ENCODE data around the gene EIF4EBP2.

EIF4EBP2 gene, protein sequence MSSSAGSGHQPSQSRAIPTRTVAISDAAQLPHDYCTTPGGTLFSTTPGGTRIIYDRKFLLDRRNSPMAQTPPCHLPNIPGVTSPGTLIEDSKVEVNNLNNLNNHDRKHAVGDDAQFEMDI

DNA sequence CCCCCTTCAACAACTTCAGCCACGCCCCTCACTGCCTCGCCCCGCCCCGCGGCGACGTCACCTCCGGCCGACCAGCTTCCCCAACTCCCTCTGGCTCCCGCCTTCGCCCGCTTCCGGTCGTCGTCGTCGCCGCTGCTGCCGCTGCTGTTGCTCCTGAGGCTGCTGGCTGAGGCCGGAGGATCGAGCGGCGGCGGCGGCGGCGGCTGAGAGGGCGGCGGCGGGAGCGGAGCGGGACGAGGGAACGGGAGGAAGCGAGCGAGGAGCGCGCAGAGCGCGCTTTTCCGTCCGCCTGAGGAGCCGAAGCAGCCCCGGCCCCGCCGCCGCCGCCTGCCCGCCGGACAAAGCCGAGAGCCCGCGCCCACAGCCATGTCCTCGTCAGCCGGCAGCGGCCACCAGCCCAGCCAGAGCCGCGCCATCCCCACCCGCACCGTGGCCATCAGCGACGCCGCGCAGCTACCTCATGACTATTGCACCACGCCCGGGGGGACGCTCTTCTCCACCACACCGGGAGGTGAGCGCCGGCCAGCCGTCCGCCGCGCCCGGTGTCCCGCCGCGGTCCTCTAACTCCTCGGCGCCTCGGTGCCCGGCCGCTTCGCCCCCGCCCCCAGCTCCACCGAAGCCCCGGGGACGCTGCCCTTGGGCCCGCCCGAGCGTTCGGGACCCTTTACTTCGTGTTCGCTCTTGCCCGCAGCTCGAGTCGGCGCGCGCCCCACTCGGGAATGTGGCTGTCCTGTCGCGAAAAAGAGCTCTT lies at the start of gene EIF4EBP2:
EIF4EBP2 (plus strand) TSS at position 110 of the 751 bp plus-strand sequence; CDS start at position 367, 257 bp downstream.
- in situ Hi-C loops (cut with MboI; ENCODE audit: low sequenced_read_pairs): no loop called here

DNA sequence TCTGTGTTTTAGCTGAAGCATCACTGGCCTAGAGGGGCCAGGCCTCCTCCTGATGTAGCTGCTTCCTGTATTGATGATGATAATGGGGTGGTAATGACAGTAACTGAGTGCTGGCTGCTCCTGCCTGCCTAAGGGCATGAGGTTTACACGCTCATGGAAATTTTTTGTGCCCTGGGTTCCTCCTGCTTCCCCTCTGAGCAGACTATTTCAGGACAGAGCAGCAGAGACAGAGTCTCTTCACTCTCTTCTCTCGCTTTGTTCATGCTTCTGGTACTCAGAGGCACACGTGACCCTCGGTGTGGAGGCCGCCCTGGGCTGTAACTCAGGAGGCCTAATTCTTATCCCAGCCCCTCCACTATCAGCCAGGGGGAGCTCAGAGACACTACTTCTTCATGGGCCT lies 49.4 kb upstream of the EIF4EBP2 start:
- in situ Hi-C loops (cut with MboI; ENCODE audit: low sequenced_read_pairs): no loop called here

- in situ Hi-C loops (cut with MboI; ENCODE audit: low sequenced_read_pairs): no loop called here
These were observed 48.6 kb upstream of the EIF4EBP2 start for GRCh38 chr10:70355051-70356021.

DNA sequence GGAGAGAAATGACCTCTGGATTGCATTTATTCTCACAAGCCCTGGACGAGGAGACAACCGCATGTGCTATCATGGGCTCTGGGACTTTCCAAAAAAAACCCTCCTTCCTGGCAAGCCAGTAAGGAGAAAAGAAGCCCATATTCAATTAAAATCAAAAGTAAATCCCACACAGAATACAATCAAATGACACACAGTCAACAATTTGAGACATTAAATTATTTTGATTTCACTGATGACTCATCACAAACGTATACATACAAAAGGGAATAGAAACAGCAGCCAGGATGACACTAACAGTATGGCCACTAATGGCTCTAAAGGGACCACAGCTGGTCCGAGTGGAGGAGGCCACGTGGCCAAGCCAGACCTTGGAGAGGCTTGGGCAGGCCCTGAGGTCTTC lies 46.4 kb upstream of the EIF4EBP2 start:
- in situ Hi-C loops (cut with MboI; ENCODE audit: low sequenced_read_pairs): no loop called here

GRCh38 chr10:70358446-70358845 lies 45.5 kb upstream of the EIF4EBP2 start:
- in situ Hi-C loops (cut with MboI; ENCODE audit: low sequenced_read_pairs): no loop called here

- in situ Hi-C loops (cut with MboI; ENCODE audit: low sequenced_read_pairs): no loop called here
These were observed 44.9 kb upstream of the EIF4EBP2 start for GRCh38 chr10:70359017-70359550.

DNA sequence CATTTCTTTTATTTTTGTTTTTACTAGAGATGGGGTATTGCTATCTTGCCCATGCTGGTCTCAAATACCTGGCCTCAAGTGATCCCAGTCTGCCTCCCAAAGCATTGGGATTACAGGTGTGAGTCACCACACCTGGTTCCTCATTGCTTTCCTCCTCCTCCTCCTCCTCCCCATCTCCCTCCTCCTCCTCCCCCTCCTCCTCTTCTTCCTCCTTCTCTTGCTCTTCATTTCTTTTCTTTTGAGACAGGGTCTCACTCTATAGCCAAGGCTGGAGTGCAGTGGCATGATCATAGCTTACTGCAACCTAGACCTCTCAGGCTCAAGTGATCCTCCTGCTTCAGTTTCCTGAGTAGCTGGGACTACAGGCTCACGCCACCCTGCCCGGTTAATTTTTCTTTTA lies 43.7 kb upstream of the EIF4EBP2 start:
- in situ Hi-C loops (cut with MboI; ENCODE audit: low sequenced_read_pairs): no loop called here

GRCh38 chr10:70362328-70362727 lies 41.6 kb upstream of the EIF4EBP2 start:
- in situ Hi-C loops (cut with MboI; ENCODE audit: low sequenced_read_pairs): no loop called here

DNA sequence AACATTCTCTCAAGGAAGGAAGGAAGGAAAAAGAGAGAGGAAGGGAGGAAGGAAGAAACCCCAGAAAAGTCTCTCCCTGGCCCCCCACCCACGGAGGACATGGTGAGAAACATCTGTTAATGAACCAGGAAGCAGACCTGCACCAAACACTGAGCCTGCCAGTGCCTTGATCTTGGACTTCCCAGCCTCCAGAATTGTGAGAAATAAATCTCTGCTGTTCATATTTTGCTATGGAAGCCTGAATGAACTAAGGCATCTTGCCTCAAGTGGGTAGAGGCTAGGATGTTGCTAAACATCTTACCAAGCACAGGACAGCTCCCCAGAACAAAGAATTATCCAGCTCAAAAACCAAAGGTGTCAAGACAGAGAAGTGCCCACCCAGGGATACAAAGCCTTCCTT lies 40.7 kb upstream of the EIF4EBP2 start:
- in situ Hi-C loops (cut with MboI; ENCODE audit: low sequenced_read_pairs): no loop called here

- in situ Hi-C loops (cut with MboI; ENCODE audit: low sequenced_read_pairs): no loop called here
These were observed 39.8 kb upstream of the EIF4EBP2 start for GRCh38 chr10:70363971-70364771.

DNA sequence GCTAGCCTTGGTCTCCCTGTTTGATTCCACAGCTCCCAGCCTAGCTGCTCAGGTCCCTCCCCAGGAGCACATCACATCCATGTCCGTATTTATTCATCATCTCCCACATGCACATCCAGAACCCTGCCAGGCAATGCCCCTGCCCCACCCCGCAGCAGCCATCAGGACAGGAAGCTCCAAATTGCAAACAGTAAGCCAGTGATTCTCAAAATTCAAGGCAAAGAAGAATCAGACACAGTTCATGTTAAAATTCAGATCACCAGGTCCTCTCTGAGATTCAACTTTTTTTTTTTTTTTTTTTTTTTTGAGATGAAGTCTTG lies 39.2 kb upstream of the EIF4EBP2 start:
- in situ Hi-C loops (cut with MboI; ENCODE audit: low sequenced_read_pairs): no loop called here

DNA sequence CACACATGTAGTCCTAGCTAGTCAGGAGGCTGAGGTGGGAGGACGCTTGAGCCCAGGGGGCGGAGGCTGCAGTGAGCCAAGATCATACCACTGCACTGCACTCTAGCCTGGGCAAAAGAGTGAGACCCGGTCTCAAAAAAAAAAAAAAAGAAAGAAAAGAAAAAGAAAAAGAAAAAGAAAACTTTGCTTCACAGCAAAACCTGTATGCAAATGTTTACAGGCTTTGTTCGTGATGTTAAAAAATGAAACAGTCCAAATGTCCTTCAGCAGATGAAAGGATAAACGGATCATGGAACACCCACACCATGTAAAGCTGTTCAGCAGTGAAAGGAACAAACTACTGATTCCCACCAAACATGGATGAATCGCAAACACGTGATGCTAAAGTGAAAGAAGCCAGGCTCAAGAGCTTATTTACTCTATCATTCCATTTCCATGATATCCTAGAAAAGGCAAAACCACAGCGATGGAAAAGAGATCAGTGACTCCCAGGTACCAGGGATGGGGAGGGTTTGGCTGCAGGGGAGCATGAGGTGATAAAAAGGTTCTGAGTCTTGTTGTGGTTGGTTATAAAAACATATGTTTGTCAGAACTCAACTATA lies 36.6 kb upstream of the EIF4EBP2 start:
- in situ Hi-C loops (cut with MboI; ENCODE audit: low sequenced_read_pairs): no loop called here

DNA sequence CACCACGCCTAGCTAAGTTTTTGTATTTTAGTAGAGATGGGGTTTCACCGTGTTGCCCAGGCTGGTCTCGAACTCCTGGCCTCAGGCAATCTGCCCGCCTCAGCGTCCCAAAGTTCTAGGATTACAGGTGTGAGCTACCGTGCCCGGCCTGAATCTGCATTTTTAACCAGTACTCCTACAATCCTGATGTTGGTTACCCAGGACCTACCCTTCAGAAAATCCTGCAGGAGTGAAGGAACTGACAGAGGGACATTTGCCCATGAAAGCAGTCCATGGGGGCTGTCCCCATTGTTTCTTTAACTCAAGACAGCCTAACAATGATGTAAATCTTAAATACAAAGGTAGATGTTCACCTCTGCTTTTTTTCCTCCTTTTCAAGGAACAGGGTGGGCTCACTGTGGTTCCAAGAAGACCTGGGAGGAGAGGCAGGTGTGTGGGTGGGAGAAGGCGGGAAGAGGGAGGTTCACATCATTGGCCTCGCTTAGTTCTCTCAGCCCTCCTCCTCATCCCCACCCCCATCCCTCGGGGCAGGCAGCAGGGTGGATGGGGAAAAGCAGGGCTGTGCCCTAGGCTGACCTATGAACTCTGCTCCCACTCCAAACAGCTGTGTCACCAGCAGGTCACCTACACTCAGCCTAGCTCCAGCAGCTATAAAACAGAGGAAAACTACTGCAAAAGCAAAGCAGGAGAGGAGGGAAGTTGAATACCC lies 35.0 kb upstream of the EIF4EBP2 start:
- in situ Hi-C loops (cut with MboI; ENCODE audit: low sequenced_read_pairs): no loop called here

- in situ Hi-C loops (cut with MboI; ENCODE audit: low sequenced_read_pairs): no loop called here
These were observed 34.4 kb upstream of the EIF4EBP2 start for GRCh38 chr10:70369498-70370018.

DNA sequence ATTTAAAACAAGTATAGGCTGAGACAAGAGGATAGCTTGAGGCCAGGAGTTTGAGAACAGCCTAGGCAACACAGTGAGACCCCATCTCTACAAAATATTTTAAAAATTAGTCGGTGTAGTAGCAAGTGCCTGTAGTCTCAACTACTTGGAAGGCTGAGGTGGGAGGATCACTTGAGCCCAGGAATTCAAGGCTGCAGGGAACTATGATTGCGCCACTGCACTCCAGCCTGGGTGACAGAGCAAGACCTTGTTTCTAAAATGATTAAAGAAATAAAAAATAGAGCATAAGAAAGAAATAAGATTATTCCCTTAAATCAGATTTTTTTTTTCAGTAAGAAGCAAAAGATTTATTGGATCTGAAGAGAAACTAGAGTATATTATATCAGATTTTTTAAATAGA lies 33.2 kb upstream of the EIF4EBP2 start:
- in situ Hi-C loops (cut with MboI; ENCODE audit: low sequenced_read_pairs): no loop called here

GRCh38 chr10:70371846-70372245 lies 32.1 kb upstream of the EIF4EBP2 start:
- in situ Hi-C loops (cut with MboI; ENCODE audit: low sequenced_read_pairs): no loop called here

DNA sequence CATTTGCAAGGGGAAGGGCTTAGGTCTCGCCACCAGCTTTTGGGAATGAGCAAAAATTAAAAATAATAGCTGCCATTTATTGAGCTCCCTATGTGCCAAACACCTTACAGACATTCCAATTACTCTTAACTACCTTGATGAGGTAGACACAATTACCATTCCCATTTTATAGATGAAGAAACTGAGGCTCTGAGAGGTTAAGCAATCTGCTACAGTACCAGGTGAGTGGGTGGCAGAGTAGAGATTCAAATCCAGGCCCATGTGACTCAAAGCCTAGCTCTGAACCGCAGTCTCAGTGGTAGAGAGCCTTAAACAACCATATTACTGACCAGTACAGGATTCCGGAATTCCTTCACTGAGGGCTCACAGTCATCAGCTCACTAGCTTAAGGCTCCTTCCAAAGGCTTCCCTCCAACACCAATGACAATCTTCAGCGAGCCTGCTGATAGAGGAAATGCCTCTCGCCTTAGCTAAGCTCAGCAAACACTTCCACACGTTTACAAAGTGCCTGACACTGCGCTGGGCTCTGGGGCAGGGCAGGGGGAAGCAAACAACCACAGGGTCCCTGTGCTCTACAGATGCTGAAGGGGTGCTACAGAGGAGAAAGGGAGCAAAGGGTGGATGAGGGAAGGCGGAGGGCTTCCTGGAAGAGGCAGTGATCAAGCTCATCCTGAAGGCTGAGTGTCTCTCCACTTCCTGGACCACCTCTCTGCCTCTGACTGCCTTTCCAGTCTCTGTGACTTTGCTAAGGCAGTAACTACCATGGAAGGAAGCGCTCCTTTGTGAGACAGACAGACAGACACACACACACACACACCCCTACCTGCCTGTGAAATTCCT lies 28.9 kb upstream of the EIF4EBP2 start:
- in situ Hi-C loops (cut with MboI; ENCODE audit: low sequenced_read_pairs): no loop called here

Data from hTERT RPE-1 (cell line).